Gastroesophageal sphincter (tissue), 3 donors: Measurements from ENCODE around the gene SH3PXD2A.

Experiments
- CTCF ChIP-seq, 4 experiments: fragments of 200-600 bp in 2 of 4; fragments of 450-650 bp in 2 of 4; sonication (generic) in 1 of 4; IDR thresholded peaks; one replicate each; pipeline ENCODE4 v1.5.1; 2017 to 2019; ENCODE audit warnings: antibody characterized with exemption in 4 of 4, mild to moderate bottlenecking in 2 of 4, moderate library complexity in 2 of 4
- EP300 ChIP-seq: sonication (generic); formaldehyde crosslinking; IDR thresholded peaks from one replicate; pipeline ENCODE4 v1.6.1; 2017; ENCODE audit warnings: antibody characterized with exemption, mild to moderate bottlenecking
- POLR2A ChIP-seq, 2 donors: fragments of 450-650 bp; IDR thresholded peaks; one replicate each; pipeline ENCODE4 v1.6.1; 2017; ENCODE audit warnings: antibody characterized with exemption in 2 of 2, mild to moderate bottlenecking in 2 of 2, moderate library complexity in 1 of 2

GRCh38 chr10:103557455-103557854, 297.9 kb downstream of the SH3PXD2A start:
- TF ChIP-seq POLR2A (IDR thresholded peaks at IDR 0.05) (no peak), CTCF (IDR thresholded peaks at IDR 0.05) (no peak), EP300 (no peak)
